SU-DHL-6 (cell line): ENCODE data around the gene AQP6.
A peak's percentile ranks its signal among the peaks of the same experiment; 100 is the strongest.

Experiments used
- H2AFZ ChIP-seq: fragments of 200-600 bp; sonication (generic); 2 replicates; pipeline ENCODE4 v1.6.1; 2014; ENCODE audit warnings: low read depth, mild to moderate bottlenecking, moderate library complexity, mixed read lengths, antibody characterized with exemption, low read length; ENCODE audit not compliant: severe bottlenecking
- H3F3A ChIP-seq: fragments of 200-600 bp; shearing (Covaris generic); 2 replicates; pipeline ENCODE4 v1.6.0; 2016; ENCODE audit warnings: antibody characterized with exemption, mild to moderate bottlenecking; ENCODE audit not compliant: insufficient read depth
- H3K27ac ChIP-seq: fragments of 200-600 bp; sonication (generic); 2 replicates; pipeline ENCODE4 v1.5.1; 2016; ENCODE audit warnings: low read depth, mild to moderate bottlenecking, low read length, moderate library complexity, mixed read lengths
- H3K27me3 ChIP-seq: fragments of 200-600 bp; sonication (generic), shearing (Covaris generic); 2 replicates; pipeline ENCODE4 v1.6.0; 2014; ENCODE audit warnings: mild to moderate bottlenecking, low read length
- H3K36me3 ChIP-seq: fragments of 200-600 bp; sonication (generic); 2 replicates; pipeline ENCODE4 v1.6.1; 2014; ENCODE audit warnings: mild to moderate bottlenecking, low read length, mixed read lengths
- H3K4me2 ChIP-seq: fragments of 300-600, 200-600 bp; shearing (Covaris generic), sonication (generic); 2 replicates; pipeline ENCODE4 v1.6.0; 2014; ENCODE audit warnings: low read length, low read depth, mild to moderate bottlenecking; ENCODE audit not compliant: poor library complexity, severe bottlenecking
- H3K4me3 ChIP-seq: fragments of 200-600 bp; sonication (generic); 2 replicates; pipeline ENCODE4 v1.5.1; 2014; ENCODE audit warnings: antibody characterized with exemption, low read length, mild to moderate bottlenecking, mixed read lengths; ENCODE audit not compliant: insufficient read depth, poor library complexity, severe bottlenecking
- H3K79me2 ChIP-seq: fragments of 200-600 bp; sonication (generic); 2 replicates; pipeline ENCODE4 v1.6.1; 2014; ENCODE audit warnings: mild to moderate bottlenecking, low read length, moderate library complexity; ENCODE audit not compliant: insufficient read depth
- H3K9ac ChIP-seq: fragments of 200-600 bp; sonication (generic); 2 replicates; pipeline ENCODE4 v1.7.0; 2014; ENCODE audit warnings: mild to moderate bottlenecking, low read length
- H3K9me2 ChIP-seq: fragments of 200-600 bp; sonication (generic); replicated peaks from 2 replicates; pipeline ENCODE4 v1.6.1; 2014; ENCODE audit warnings: low read length; ENCODE audit not compliant: insufficient read depth
- H3K9me3 ChIP-seq: fragments of 200-600 bp; sonication (generic); 2 replicates; pipeline ENCODE4 v1.6.1; 2014; ENCODE audit warnings: low read length, mixed read lengths; ENCODE audit not compliant: insufficient read depth
- H4K20me1 ChIP-seq: fragments of 200-600 bp; sonication (generic); 2 replicates; pipeline ENCODE4 v1.6.1; 2014; ENCODE audit warnings: low read depth, mild to moderate bottlenecking, antibody characterized with exemption, low read length, moderate library complexity, mixed read lengths
- CTCF ChIP-seq: fragments of 200-600 bp; sonication (generic); IDR thresholded peaks from one replicate; pipeline ENCODE4 v1.5.1; 2017; ENCODE audit warnings: antibody characterized with exemption, mild to moderate bottlenecking, low read length, moderate library complexity; ENCODE audit not compliant: insufficient read depth, poor library complexity, severe bottlenecking
- EZH2phosphoT487 ChIP-seq: fragments of 200-600 bp; sonication (generic), shearing (Covaris generic); conservative IDR thresholded peaks from 2 replicates; pipeline ENCODE4 v1.6.1; 2018; ENCODE audit warnings: mild to moderate bottlenecking, antibody characterized with exemption, low read length, moderate library complexity, mixed read lengths

AQP6 gene

GRCh38 chr12:50022903-50023302 lies 50.2 kb downstream of the AQP6 start:
- Histone ChIP-seq H3K4me2 (peak overlapping the region; percentile 76), H3F3A (no peaks in the 10 kb centered on the region; the same call in 1 of the 2 replicates), H4K20me1 (peaks cover 20% of the 10 kb centered on the region), H3K27me3 (no peaks in the 10 kb centered on the region), H2AFZ (no peak overlapping the region), H3K36me3 (no peaks in the 10 kb centered on the region), H3K4me3 (no peak overlapping the region), H3K9ac (no peak overlapping the region), H3K27ac (no peak overlapping the region), H3K9me2 (no peaks in the 10 kb centered on the region), H3K9me3 (no peaks in the 10 kb centered on the region), H3K79me2 (peaks cover 73% of the 10 kb centered on the region)
- TF ChIP-seq EZH2phosphoT487 (no peak), CTCF (no peak)

- H3K9ac ChIP-seq, result peak overlapping the region; percentile 90
- no peaks in the 10 kb centered on the region for H3K9me2 ChIP-seq
- peaks cover 60% of the 10 kb centered on the region for H3K79me2 ChIP-seq
- peaks cover 14% of the 10 kb centered on the region for H4K20me1 ChIP-seq
- H2AFZ ChIP-seq, result no peak overlapping the region
- TF ChIP-seq EZH2phosphoT487 (no peak), CTCF (no peak)
- H3K27ac ChIP-seq, result peak overlapping the region; percentile 79
- peak overlapping the region; percentile 76 for H3K4me2 ChIP-seq
- H3K27me3 ChIP-seq, result no peaks in the 10 kb centered on the region
- H3K4me3 ChIP-seq, result peak overlapping the region; percentile 76
- no peaks in the 10 kb centered on the region for H3K9me3 ChIP-seq
- no peaks in the 10 kb centered on the region; the same call in 1 of the 2 replicates for H3F3A ChIP-seq
- no peaks in the 10 kb centered on the region for H3K36me3 ChIP-seq
Measured at GRCh38 chr12:50024227-50024626, 51.5 kb downstream of the AQP6 start.

GRCh38 chr12:50024805-50025186 lies 52.0 kb downstream of the AQP6 start:
- Histone ChIP-seq H3K27me3 (no peaks in the 10 kb centered on the region), H3F3A (no peaks in the 10 kb centered on the region; the same call in 1 of the 2 replicates), H4K20me1 (peaks cover 10% of the 10 kb centered on the region), H3K79me2 (peaks cover 54% of the 10 kb centered on the region), H3K4me3 (peak overlapping the region; percentile 76), H3K9me3 (no peaks in the 10 kb centered on the region), H3K4me2 (peak overlapping the region; percentile 76), H3K27ac (peak overlapping the region; percentile 79), H2AFZ (peak overlapping the region; percentile 2), H3K9ac (peak overlapping the region; percentile 90), H3K9me2 (no peaks in the 10 kb centered on the region), H3K36me3 (no peaks in the 10 kb centered on the region)
- TF ChIP-seq CTCF (no peak), EZH2phosphoT487 (no peak)
